WTC11 (cell line): ENCODE data around the gene BOLA3. TPM values are rescaled to one million over a fixed set of nuclear protein-coding genes. Genes with fewer than 3 reads are reported as not detected.

Experiments used
- ATAC-seq: fragments of 200-7000 bp; cut with Tn5 transposase; 2 replicates; pipeline ENCODE4 v1.10.0; 2021; ENCODE audit warnings: mild to moderate bottlenecking, moderate library complexity
- CTCF ChIA-PET: fragments of 300-600 bp; sonication (Branson Sonifier 250); formaldehyde crosslinking; loops from one replicate; lab custom pipeline; 2021; ENCODE audit warnings: antibody characterized with exemption; lab: Charles Lee
- POLR2A ChIA-PET: fragments of 350-600 bp; sonication (Branson Sonifier 250); formaldehyde crosslinking; loops from one replicate; lab custom pipeline; 2021; ENCODE audit warnings: antibody characterized with exemption; lab: Charles Lee
- DNase-seq: peaks from one replicate; pipeline ENCODE4 v3.0.0; 2021; ENCODE audit warnings: low spot score
- H3K27ac Mint-ChIP-seq: 2 replicates; pipeline ENCODE4 v1.8.0; 2021; ENCODE audit warnings: mixed read lengths
- H3K27me3 Mint-ChIP-seq: 2 replicates; pipeline ENCODE4 v1.8.0; 2021; ENCODE audit warnings: low read depth, mild to moderate bottlenecking, moderate library complexity, mixed read lengths
- H3K36me3 Mint-ChIP-seq: 2 replicates; pipeline ENCODE4 v1.8.0; 2021; ENCODE audit warnings: mixed read lengths
- H3K4me1 Mint-ChIP-seq: 2 replicates; pipeline ENCODE4 v1.8.0; 2022; ENCODE audit warnings: mixed read lengths
- H3K4me3 Mint-ChIP-seq: 2 replicates; pipeline ENCODE4 v1.8.0; 2021; ENCODE audit warnings: mild to moderate bottlenecking, moderate library complexity, mixed read lengths
- H3K9me3 Mint-ChIP-seq: 2 replicates; pipeline ENCODE4 v1.8.0; 2021; ENCODE audit warnings: mixed read lengths
- GRHL2 ChIP-seq: fragments of 250-450 bp; sonication (Bioruptor Pico); IDR thresholded peaks from 2 replicates; pipeline ENCODE4 v1.8.0; 2022; ENCODE audit warnings: mild to moderate bottlenecking, moderate library complexity; ENCODE audit not compliant: insufficient replicate concordance, severe bottlenecking
- HMGXB4 ChIP-seq: sonication (generic); formaldehyde crosslinking; IDR thresholded peaks from 2 replicates; pipeline ENCODE4 v1.8.1; 2023; ENCODE audit warnings: mild to moderate bottlenecking, moderate library complexity, missing genetic modification reagents
- MLX ChIP-seq: sonication (generic); formaldehyde crosslinking; IDR thresholded peaks from 2 replicates; pipeline ENCODE4 v1.8.1; 2023; ENCODE audit warnings: mild to moderate bottlenecking, missing genetic modification reagents, moderate library complexity
- NR1H2 ChIP-seq: sonication (generic); formaldehyde crosslinking; IDR thresholded peaks from 2 replicates; pipeline ENCODE4 v1.9.0; 2021; ENCODE audit warnings: mild to moderate bottlenecking, moderate library complexity, missing genetic modification reagents
- NR2C2 ChIP-seq: sonication (generic); formaldehyde crosslinking; IDR thresholded peaks from 2 replicates; pipeline ENCODE4 v1.8.0; 2022; ENCODE audit warnings: mild to moderate bottlenecking, missing genetic modification reagents
- ZBTB43 ChIP-seq: sonication (generic); formaldehyde crosslinking; IDR thresholded peaks from 2 replicates; pipeline ENCODE4 v1.8.1; 2023; ENCODE audit warnings: mild to moderate bottlenecking, missing genetic modification reagents
- ZNF281 ChIP-seq: sonication (generic); formaldehyde crosslinking; IDR thresholded peaks from 2 replicates; pipeline ENCODE4 v1.8.0; 2023; ENCODE audit warnings: mild to moderate bottlenecking, missing genetic modification reagents
- total RNA-seq: library from RNA; stranded (reverse); gene quantifications from 3 replicates; pipeline ENCODE4 v1.2.3, GENCODE V29; 2021
- TF ChIP-seq, protein P1 (sequence below): sonication (generic); formaldehyde crosslinking; IDR thresholded peaks from 2 replicates; pipeline ENCODE4 v1.8.0; 2023; ENCODE audit warnings: missing genetic modification reagents, mild to moderate bottlenecking, borderline replicate concordance
- TF ChIP-seq, protein P2 (sequence below): sonication (generic); formaldehyde crosslinking; conservative IDR thresholded peaks from 2 replicates; pipeline ENCODE4 v1.8.1; 2022; ENCODE audit warnings: mild to moderate bottlenecking, missing genetic modification reagents
- TF ChIP-seq, protein P3 (sequence below): fragments of 250-450 bp; sonication (Bioruptor Pico); IDR thresholded peaks from 2 replicates; pipeline ENCODE4 v1.9.0; 2021; ENCODE audit warnings: mild to moderate bottlenecking
- TF ChIP-seq, protein P4 (sequence below): fragments of 250-450 bp; sonication (Bioruptor Pico); conservative IDR thresholded peaks from 2 replicates; pipeline ENCODE4 v1.9.0; 2021; ENCODE audit warnings: mild to moderate bottlenecking
- TF ChIP-seq, protein P5 (sequence below): fragments of 200-600 bp; IDR thresholded peaks from 2 replicates; pipeline ENCODE4 v1.8.0; 2022; ENCODE audit warnings: antibody characterized with exemption

The BOLA3 gene
- total RNA-seq, 1 experiment from 2014 or later, result 58.2 TPM

GRCh38 chr2:74152954-74153353 lies 5.2 kb upstream of the BOLA3 start:
- Mint-ChIP-seq H3K9me3 (no peaks in the 10 kb centered on the region), H3K27me3 (no peaks in the 10 kb centered on the region), H3K36me3 (peaks cover 31% of the 10 kb centered on the region), H3K4me3 (no peak overlapping the region), H3K27ac (peak overlapping the region; percentile 41; the same call in 1 of the 2 replicates), H3K4me1 (peaks cover 9% of the 10 kb centered on the region; the same call in 1 of the 2 replicates)
- TF ChIP-seq, protein P1, sequence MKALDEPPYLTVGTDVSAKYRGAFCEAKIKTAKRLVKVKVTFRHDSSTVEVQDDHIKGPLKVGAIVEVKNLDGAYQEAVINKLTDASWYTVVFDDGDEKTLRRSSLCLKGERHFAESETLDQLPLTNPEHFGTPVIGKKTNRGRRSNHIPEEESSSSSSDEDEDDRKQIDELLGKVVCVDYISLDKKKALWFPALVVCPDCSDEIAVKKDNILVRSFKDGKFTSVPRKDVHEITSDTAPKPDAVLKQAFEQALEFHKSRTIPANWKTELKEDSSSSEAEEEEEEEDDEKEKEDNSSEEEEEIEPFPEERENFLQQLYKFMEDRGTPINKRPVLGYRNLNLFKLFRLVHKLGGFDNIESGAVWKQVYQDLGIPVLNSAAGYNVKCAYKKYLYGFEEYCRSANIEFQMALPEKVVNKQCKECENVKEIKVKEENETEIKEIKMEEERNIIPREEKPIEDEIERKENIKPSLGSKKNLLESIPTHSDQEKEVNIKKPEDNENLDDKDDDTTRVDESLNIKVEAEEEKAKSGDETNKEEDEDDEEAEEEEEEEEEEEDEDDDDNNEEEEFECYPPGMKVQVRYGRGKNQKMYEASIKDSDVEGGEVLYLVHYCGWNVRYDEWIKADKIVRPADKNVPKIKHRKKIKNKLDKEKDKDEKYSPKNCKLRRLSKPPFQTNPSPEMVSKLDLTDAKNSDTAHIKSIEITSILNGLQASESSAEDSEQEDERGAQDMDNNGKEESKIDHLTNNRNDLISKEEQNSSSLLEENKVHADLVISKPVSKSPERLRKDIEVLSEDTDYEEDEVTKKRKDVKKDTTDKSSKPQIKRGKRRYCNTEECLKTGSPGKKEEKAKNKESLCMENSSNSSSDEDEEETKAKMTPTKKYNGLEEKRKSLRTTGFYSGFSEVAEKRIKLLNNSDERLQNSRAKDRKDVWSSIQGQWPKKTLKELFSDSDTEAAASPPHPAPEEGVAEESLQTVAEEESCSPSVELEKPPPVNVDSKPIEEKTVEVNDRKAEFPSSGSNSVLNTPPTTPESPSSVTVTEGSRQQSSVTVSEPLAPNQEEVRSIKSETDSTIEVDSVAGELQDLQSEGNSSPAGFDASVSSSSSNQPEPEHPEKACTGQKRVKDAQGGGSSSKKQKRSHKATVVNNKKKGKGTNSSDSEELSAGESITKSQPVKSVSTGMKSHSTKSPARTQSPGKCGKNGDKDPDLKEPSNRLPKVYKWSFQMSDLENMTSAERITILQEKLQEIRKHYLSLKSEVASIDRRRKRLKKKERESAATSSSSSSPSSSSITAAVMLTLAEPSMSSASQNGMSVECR (CRISPR knock-in tag), result no peak
- TF ChIP-seq, protein P2, sequence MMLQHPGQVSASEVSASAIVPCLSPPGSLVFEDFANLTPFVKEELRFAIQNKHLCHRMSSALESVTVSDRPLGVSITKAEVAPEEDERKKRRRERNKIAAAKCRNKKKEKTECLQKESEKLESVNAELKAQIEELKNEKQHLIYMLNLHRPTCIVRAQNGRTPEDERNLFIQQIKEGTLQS (CRISPR knock-in tag), result no peak
- TF ChIP-seq, protein P3, sequence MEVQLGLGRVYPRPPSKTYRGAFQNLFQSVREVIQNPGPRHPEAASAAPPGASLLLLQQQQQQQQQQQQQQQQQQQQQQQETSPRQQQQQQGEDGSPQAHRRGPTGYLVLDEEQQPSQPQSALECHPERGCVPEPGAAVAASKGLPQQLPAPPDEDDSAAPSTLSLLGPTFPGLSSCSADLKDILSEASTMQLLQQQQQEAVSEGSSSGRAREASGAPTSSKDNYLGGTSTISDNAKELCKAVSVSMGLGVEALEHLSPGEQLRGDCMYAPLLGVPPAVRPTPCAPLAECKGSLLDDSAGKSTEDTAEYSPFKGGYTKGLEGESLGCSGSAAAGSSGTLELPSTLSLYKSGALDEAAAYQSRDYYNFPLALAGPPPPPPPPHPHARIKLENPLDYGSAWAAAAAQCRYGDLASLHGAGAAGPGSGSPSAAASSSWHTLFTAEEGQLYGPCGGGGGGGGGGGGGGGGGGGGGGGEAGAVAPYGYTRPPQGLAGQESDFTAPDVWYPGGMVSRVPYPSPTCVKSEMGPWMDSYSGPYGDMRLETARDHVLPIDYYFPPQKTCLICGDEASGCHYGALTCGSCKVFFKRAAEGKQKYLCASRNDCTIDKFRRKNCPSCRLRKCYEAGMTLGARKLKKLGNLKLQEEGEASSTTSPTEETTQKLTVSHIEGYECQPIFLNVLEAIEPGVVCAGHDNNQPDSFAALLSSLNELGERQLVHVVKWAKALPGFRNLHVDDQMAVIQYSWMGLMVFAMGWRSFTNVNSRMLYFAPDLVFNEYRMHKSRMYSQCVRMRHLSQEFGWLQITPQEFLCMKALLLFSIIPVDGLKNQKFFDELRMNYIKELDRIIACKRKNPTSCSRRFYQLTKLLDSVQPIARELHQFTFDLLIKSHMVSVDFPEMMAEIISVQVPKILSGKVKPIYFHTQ (CRISPR knock-in tag), result no peak
- ChIA-PET CTCF (interaction anchor here (1.9 kb wide), 1 partner anchor 326 kb away, joined by 6 read pairs; no protein-coding TSS in a partner anchor), POLR2A (no interaction called here)
- no peak for ATAC-seq
- no peak for DNase-seq

- DNase-seq (no peak), ATAC-seq (no peak)
- Mint-ChIP-seq H3K27me3 (no peaks in the 10 kb centered on the region), H3K27ac (no peak overlapping the region), H3K9me3 (no peaks in the 10 kb centered on the region), H3K4me1 (peaks cover 9% of the 10 kb centered on the region; the same call in 1 of the 2 replicates), H3K4me3 (no peak overlapping the region), H3K36me3 (peaks cover 11% of the 10 kb centered on the region; the same call in 1 of the 2 replicates)
- ChIA-PET POLR2A (interaction anchor here (0.6 to 2.1 kb wide), 3 partner anchors 29 to 219 kb away, joined by 3 to 12 read pairs (median 4); partner anchors contain the start of genes MOB1A and MTHFD2), CTCF (interaction anchor here (0.6 to 4.5 kb wide), 10 partner anchors 11 to 242 kb away, joined by 3 to 29 read pairs (median 12); partner anchors contain the start of gene MOB1A)
- no peak for TF ChIP-seq NR1H2 (CRISPR knock-in tag)
- TF ChIP-seq HMGXB4 (CRISPR knock-in tag), result no peak
- TF ChIP-seq NR2C2 (CRISPR knock-in tag), result no peak
- TF ChIP-seq, protein P4, sequence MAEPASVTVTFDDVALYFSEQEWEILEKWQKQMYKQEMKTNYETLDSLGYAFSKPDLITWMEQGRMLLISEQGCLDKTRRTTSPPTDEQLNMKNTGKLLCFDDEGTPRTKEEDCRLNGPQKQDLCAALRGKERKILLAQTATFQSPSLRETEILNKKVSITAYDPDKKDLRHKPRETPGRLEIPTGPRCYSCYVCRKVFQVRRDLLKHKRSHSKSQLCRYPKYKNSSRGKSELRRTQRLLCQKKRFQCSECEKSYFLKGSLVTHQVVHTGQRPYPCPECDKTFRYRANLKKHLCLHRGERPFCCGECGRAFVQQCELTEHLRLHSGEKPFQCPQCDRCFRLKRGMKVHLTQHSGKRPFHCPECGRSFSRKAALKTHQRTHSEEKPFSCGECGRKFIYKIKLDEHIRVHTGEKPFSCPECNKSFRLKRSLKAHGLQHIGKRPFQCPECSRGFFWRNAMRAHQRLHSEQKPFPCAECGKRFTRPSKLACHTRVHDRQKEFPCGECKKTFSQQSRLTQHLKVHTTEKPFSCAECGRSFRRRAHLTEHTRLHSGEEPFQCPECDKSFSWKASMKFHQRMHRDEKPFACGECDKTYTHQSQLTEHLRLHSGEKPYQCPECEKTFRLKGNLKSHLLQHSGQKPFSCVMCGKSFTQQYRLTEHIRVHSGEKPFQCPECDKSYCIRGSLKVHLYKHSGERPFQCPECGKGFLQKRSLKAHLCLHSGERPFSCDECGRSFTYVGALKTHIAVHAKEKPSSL (CRISPR knock-in tag), result no peak
- no peak for TF ChIP-seq ZNF281
- TF ChIP-seq, protein P5, sequence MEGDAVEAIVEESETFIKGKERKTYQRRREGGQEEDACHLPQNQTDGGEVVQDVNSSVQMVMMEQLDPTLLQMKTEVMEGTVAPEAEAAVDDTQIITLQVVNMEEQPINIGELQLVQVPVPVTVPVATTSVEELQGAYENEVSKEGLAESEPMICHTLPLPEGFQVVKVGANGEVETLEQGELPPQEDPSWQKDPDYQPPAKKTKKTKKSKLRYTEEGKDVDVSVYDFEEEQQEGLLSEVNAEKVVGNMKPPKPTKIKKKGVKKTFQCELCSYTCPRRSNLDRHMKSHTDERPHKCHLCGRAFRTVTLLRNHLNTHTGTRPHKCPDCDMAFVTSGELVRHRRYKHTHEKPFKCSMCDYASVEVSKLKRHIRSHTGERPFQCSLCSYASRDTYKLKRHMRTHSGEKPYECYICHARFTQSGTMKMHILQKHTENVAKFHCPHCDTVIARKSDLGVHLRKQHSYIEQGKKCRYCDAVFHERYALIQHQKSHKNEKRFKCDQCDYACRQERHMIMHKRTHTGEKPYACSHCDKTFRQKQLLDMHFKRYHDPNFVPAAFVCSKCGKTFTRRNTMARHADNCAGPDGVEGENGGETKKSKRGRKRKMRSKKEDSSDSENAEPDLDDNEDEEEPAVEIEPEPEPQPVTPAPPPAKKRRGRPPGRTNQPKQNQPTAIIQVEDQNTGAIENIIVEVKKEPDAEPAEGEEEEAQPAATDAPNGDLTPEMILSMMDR, result no peak
- no peak for TF ChIP-seq GRHL2 (CRISPR knock-in tag)
- no peak for TF ChIP-seq ZBTB43
- no peak for TF ChIP-seq MLX (CRISPR knock-in tag)
These were observed 2.0 kb upstream of the BOLA3 start for GRCh38 chr2:74149570-74150319.
